HepG2 (cell line): Measurements from ENCODE around the gene PRMT5. TPM values are rescaled to one million over a fixed set of nuclear protein-coding genes. Genes with fewer than 3 reads are reported as not detected.

Source experiments
- CCAR2 ChIP-seq: fragments of 200-400 bp; formaldehyde crosslinking; optimal IDR thresholded peaks from 2 replicates; pipeline ENCODE3; 2018; ENCODE audit warnings: low read depth, mild to moderate bottlenecking, low read length, moderate library complexity
- ELF4 ChIP-seq: sonication (generic); formaldehyde crosslinking; IDR thresholded peaks from 2 replicates; pipeline ENCODE4 v1.5.0; 2020; ENCODE audit warnings: missing genetic modification reagents, mild to moderate bottlenecking, moderate library complexity, borderline replicate concordance
- FLYWCH1 ChIP-seq: sonication (generic); formaldehyde crosslinking; IDR thresholded peaks from 2 replicates; pipeline ENCODE4 v1.8.1; 2023; ENCODE audit warnings: mild to moderate bottlenecking, missing genetic modification reagents
- FOXO1 ChIP-seq: sonication (generic); formaldehyde crosslinking; IDR thresholded peaks from 2 replicates; pipeline ENCODE4 v1.4.0; 2020; ENCODE audit warnings: missing genetic modification reagents
- HDAC2 ChIP-seq: sonication (generic); formaldehyde crosslinking; IDR thresholded peaks from 2 replicates; pipeline ENCODE4 v1.4.0; 2020; ENCODE audit warnings: missing genetic modification reagents
- MAFF ChIP-seq: IDR thresholded peaks from 2 replicates; pipeline ENCODE4 v1.6.1; 2011; ENCODE audit warnings: low read depth, low read length, improper control_type of control experiment
- PHB2 ChIP-seq: fragments of 450-650 bp; IDR thresholded peaks from 2 replicates; pipeline ENCODE4 v1.6.1; 2018; ENCODE audit not compliant: partially characterized antibody
- PHF8 ChIP-seq: sonication (generic); formaldehyde crosslinking; IDR thresholded peaks from 2 replicates; pipeline ENCODE4 v1.5.0; 2020; ENCODE audit warnings: missing genetic modification reagents
- SAFB2 ChIP-seq: sonication (generic); formaldehyde crosslinking; IDR thresholded peaks from 2 replicates; pipeline ENCODE4 v1.5.1; 2020; ENCODE audit warnings: missing genetic modification reagents, low read depth, mild to moderate bottlenecking, borderline replicate concordance
- SOX13 ChIP-seq, 3 experiments: fragments of 450-650 bp in 1 of 3; sonication (generic) in 1 of 3; formaldehyde crosslinking in 1 of 3; IDR thresholded peaks in 2 of 3; conservative IDR thresholded peaks in 1 of 3; 2 replicates each; pipeline versions ENCODE4 v1.5.0 to v1.6.1; 2016 to 2020; ENCODE audit warnings: antibody characterized with exemption in 1 of 3, mild to moderate bottlenecking in 1 of 3, missing compliant biosample characterization in 1 of 3, missing genetic modification reagents in 1 of 3, moderate library complexity in 1 of 3
- ZBTB20 ChIP-seq: sonication (generic); formaldehyde crosslinking; IDR thresholded peaks from 2 replicates; pipeline ENCODE4 v1.8.1; 2023; ENCODE audit warnings: missing genetic modification reagents, low read depth, mild to moderate bottlenecking, borderline replicate concordance
- ZBTB38 ChIP-seq: sonication (generic); formaldehyde crosslinking; IDR thresholded peaks from 2 replicates; pipeline ENCODE4 v1.5.1; 2020; ENCODE audit warnings: mild to moderate bottlenecking, missing genetic modification reagents
- ZFP36L1 ChIP-seq: sonication (generic); formaldehyde crosslinking; IDR thresholded peaks from 2 replicates; pipeline ENCODE4 v1.8.0; 2022; ENCODE audit warnings: mild to moderate bottlenecking, missing genetic modification reagents, moderate library complexity
- ZNF124 ChIP-seq: sonication (generic); formaldehyde crosslinking; IDR thresholded peaks from 2 replicates; pipeline ENCODE4 v1.4.0; 2020; ENCODE audit warnings: missing genetic modification reagents
- ZNF543 ChIP-seq: sonication (generic); formaldehyde crosslinking; IDR thresholded peaks from 2 replicates; pipeline ENCODE4 v1.4.0; 2020; ENCODE audit warnings: mild to moderate bottlenecking, missing genetic modification reagents
- ZNF547 ChIP-seq: sonication (generic); formaldehyde crosslinking; IDR thresholded peaks from 2 replicates; pipeline ENCODE4 v1.5.1; 2020; ENCODE audit warnings: mild to moderate bottlenecking, missing genetic modification reagents
- ZNF616 ChIP-seq: sonication (generic); formaldehyde crosslinking; IDR thresholded peaks from 2 replicates; pipeline ENCODE4 v1.5.0; 2020; ENCODE audit warnings: low read depth, mild to moderate bottlenecking, missing genetic modification reagents
- ZNF720 ChIP-seq: sonication (generic); formaldehyde crosslinking; IDR thresholded peaks from 2 replicates; pipeline ENCODE4 v1.4.0; 2020; ENCODE audit warnings: missing genetic modification reagents
- ZNF782 ChIP-seq: sonication (generic); formaldehyde crosslinking; IDR thresholded peaks from 2 replicates; pipeline ENCODE4 v1.4.0; 2020; ENCODE audit warnings: missing genetic modification reagents, mild to moderate bottlenecking, borderline replicate concordance
- ZNF883 ChIP-seq: sonication (generic); formaldehyde crosslinking; IDR thresholded peaks from 2 replicates; pipeline ENCODE4 v1.5.1; 2020; ENCODE audit warnings: mild to moderate bottlenecking, missing genetic modification reagents; ENCODE audit errors: not compliant biosample characterization
- polyA plus RNA-seq, 8 experiments: library from polyadenylated mRNA; depleted of rRNA in 3 of 8; stranded (reverse) in 7 of 8; unstranded in 1 of 8; fragments of >200 nt; fragmentation: Illumina TruSeq in 4 of 8; extraction: Trizol in 4 of 8; gene quantifications; 2 replicates each; pipeline versions ENCODE4 v1.2.1 to v1.2.3, GENCODE V29; 2011 to 2016; ENCODE audit warnings: low read depth in 4 of 8, missing spikeins in 1 of 8, mixed read lengths in 1 of 8; ENCODE audit not compliant: insufficient read depth in 1 of 8
- total RNA-seq, 5 experiments: library from RNA; depleted of rRNA; stranded (reverse); fragments of >200 nt; fragmentation: Illumina TruSeq; extraction: Trizol; gene quantifications; 2 replicates each; pipeline ENCODE4 v1.2.3, GENCODE V29; 2016; ENCODE audit warnings: low read depth in 1 of 5
- TF ChIP-seq, protein P1 (sequence below): sonication (generic); formaldehyde crosslinking; IDR thresholded peaks from 2 replicates; pipeline ENCODE4 v1.4.0; 2020; ENCODE audit warnings: missing genetic modification reagents
- TF ChIP-seq, protein P2 (sequence below): sonication (generic); formaldehyde crosslinking; IDR thresholded peaks from 2 replicates; pipeline ENCODE4 v1.4.0; 2020; ENCODE audit warnings: missing genetic modification reagents
- TF ChIP-seq, protein P3 (sequence below): sonication (generic); formaldehyde crosslinking; IDR thresholded peaks from 2 replicates; pipeline ENCODE4 v1.4.0; 2020; ENCODE audit warnings: missing genetic modification reagents, borderline replicate concordance

The PRMT5 gene
- total and polyA plus RNA-seq, 2 of the 13 experiments (the other 11 are each of a cell fraction or from before 2014, with no cell fraction given) = 210 to 354 TPM

DNA sequence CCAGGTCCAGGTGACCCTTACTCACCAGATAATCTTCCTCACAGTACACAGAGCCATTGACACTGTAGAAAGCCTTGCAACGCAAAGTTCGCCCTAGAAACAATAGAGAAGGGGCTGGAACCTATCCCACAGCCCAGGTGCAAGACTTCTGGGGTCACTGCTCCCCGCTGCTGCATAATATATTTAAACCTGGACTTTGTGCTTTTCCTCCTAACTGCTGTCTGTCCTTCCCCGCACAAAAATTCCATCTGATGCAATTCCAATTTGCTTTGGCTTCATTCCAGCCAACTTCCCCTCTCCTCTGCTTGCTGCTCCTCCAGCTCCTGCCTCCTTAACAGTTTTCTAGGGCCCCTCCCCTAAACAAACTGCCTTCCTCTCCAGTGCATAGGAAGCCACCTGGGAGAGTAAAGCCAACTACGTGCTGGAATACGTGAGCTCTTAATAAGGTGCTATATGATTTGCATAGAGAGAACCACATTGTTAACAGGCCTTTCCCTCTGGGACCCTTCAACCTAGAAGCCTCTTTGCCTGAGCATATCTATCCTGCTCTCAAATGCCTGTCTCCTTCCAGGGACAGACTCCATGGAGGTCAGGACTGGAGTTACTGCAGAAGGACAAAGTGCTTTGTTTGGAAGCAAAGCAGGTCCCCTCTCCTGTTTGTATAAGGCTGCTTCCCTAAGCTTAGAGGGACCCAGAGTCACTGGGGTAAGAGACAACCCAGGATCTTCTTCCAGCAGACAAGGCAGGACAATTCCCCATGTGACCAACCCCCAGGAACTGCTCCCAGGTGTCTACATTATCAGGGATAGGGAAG is 47.7 kb upstream of the PRMT5 start (continued):
- TF ChIP-seq, protein P1, sequence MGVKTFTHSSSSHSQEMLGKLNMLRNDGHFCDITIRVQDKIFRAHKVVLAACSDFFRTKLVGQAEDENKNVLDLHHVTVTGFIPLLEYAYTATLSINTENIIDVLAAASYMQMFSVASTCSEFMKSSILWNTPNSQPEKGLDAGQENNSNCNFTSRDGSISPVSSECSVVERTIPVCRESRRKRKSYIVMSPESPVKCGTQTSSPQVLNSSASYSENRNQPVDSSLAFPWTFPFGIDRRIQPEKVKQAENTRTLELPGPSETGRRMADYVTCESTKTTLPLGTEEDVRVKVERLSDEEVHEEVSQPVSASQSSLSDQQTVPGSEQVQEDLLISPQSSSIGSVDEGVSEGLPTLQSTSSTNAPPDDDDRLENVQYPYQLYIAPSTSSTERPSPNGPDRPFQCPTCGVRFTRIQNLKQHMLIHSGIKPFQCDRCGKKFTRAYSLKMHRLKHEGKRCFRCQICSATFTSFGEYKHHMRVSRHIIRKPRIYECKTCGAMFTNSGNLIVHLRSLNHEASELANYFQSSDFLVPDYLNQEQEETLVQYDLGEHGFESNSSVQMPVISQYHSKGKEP = 0 out of 2 replicates have a peak, but pooled peaks have one; percentile 73
- TF ChIP-seq HDAC2 (CRISPR knock-in tag) = peak; percentile 98
- TF ChIP-seq ZNF782 (CRISPR knock-in tag) = peak; percentile 83; the same call in 1 of the 2 replicates
- TF ChIP-seq ZNF124 = peak; percentile 91
- peak; percentile 92 for TF ChIP-seq ZBTB38 (CRISPR knock-in tag)
- peak; percentile 71 for TF ChIP-seq PHF8 (CRISPR knock-in tag)
- TF ChIP-seq ZNF883 (CRISPR knock-in tag) = peak; percentile 21
- TF ChIP-seq ELF4 (CRISPR knock-in tag) = peak; percentile 89; the same call in 1 of the 2 replicates
- peak; percentile 49; the same call in 1 of the 2 replicates for TF ChIP-seq ZBTB20 (CRISPR knock-in tag)
- TF ChIP-seq, protein P2, sequence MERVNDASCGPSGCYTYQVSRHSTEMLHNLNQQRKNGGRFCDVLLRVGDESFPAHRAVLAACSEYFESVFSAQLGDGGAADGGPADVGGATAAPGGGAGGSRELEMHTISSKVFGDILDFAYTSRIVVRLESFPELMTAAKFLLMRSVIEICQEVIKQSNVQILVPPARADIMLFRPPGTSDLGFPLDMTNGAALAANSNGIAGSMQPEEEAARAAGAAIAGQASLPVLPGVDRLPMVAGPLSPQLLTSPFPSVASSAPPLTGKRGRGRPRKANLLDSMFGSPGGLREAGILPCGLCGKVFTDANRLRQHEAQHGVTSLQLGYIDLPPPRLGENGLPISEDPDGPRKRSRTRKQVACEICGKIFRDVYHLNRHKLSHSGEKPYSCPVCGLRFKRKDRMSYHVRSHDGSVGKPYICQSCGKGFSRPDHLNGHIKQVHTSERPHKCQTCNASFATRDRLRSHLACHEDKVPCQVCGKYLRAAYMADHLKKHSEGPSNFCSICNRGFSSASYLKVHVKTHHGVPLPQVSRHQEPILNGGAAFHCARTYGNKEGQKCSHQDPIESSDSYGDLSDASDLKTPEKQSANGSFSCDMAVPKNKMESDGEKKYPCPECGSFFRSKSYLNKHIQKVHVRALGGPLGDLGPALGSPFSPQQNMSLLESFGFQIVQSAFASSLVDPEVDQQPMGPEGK (CRISPR knock-in tag) = peak; percentile 99
- peak; percentile 44; the same call in 1 of the 2 replicates for TF ChIP-seq MAFF
- no peak for TF ChIP-seq SOX13 (IDR thresholded peaks at IDR 0.05)
- TF ChIP-seq SOX13 (CRISPR knock-in tag; conservative IDR thresholded peaks at IDR 0.05 in 1 of 2, IDR thresholded peaks at IDR 0.05 in 1 of 2) = peak; percentile 7 to 98; a peak in 2 of 4 replicates
- peak; percentile 56; the same call in 1 of the 2 replicates for TF ChIP-seq ZNF616
- peak; percentile 74; the same call in 1 of the 2 replicates for TF ChIP-seq ZNF543 (CRISPR knock-in tag)
- peak; percentile 8; the same call in 1 of the 2 replicates for TF ChIP-seq SAFB2 (CRISPR knock-in tag)
- peak; percentile 51 for TF ChIP-seq CCAR2
- peak; percentile 11; the same call in 1 of the 2 replicates for TF ChIP-seq ZNF547 (CRISPR knock-in tag)
- TF ChIP-seq PHB2 = no peak
- TF ChIP-seq, protein P3, sequence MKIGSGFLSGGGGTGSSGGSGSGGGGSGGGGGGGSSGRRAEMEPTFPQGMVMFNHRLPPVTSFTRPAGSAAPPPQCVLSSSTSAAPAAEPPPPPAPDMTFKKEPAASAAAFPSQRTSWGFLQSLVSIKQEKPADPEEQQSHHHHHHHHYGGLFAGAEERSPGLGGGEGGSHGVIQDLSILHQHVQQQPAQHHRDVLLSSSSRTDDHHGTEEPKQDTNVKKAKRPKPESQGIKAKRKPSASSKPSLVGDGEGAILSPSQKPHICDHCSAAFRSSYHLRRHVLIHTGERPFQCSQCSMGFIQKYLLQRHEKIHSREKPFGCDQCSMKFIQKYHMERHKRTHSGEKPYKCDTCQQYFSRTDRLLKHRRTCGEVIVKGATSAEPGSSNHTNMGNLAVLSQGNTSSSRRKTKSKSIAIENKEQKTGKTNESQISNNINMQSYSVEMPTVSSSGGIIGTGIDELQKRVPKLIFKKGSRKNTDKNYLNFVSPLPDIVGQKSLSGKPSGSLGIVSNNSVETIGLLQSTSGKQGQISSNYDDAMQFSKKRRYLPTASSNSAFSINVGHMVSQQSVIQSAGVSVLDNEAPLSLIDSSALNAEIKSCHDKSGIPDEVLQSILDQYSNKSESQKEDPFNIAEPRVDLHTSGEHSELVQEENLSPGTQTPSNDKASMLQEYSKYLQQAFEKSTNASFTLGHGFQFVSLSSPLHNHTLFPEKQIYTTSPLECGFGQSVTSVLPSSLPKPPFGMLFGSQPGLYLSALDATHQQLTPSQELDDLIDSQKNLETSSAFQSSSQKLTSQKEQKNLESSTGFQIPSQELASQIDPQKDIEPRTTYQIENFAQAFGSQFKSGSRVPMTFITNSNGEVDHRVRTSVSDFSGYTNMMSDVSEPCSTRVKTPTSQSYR (CRISPR knock-in tag) = peak; percentile 93
- peak; percentile 20; the same call in 1 of the 2 replicates for TF ChIP-seq ZNF720 (CRISPR knock-in tag)
- no peak for TF ChIP-seq ZFP36L1
- TF ChIP-seq FLYWCH1 (CRISPR knock-in tag) = no peak
- peak; percentile 89 for TF ChIP-seq FOXO1
